Brain microvascular endothelial cell (primary cell): ENCODE data around the gene AHRR.

Source experiments
- DNase-seq: peaks from one replicate; pipeline ENCODE4 v3.0.0-alpha.2; 2020
- H3K27ac ChIP-seq: fragments of 250-450 bp; sonication (Bioruptor Pico); 2 replicates; pipeline ENCODE4 v1.5.1; 2020; ENCODE audit warnings: mild to moderate bottlenecking, moderate library complexity
- H3K27me3 ChIP-seq: fragments of 250-450 bp; sonication (Bioruptor Pico); replicated peaks from 2 replicates; pipeline ENCODE4 v1.5.1; 2020; ENCODE audit warnings: mild to moderate bottlenecking
- H3K36me3 ChIP-seq: fragments of 250-450 bp; sonication (Bioruptor Pico); replicated peaks from 2 replicates; pipeline ENCODE4 v1.5.1; 2020; ENCODE audit warnings: mild to moderate bottlenecking
- H3K4me3 ChIP-seq: 2 replicates; pipeline ENCODE4 v1.5.1; 2011; ENCODE audit warnings: low read depth, mild to moderate bottlenecking, control low read depth, low read length, moderate library complexity
- CTCF ChIP-seq: IDR thresholded peaks from 2 replicates; pipeline ENCODE4 v1.5.1; 2011; ENCODE audit warnings: low read depth, mild to moderate bottlenecking, moderate library complexity, low read length, control low read depth, inconsistent platforms; ENCODE audit errors: missing control alignments
- in situ Hi-C: cut with HindIII; loops from 2 replicates; pipeline ENCODE4 v1.10.0; 2017; ENCODE audit warnings: low sequenced_read_pairs, low pct_ligation_motif_present

The AHRR gene

GRCh38 chr5:313265-313664 is 8.2 kb upstream of the AHRR start:
- no peak for TF ChIP-seq CTCF
- no peak overlapping the region for H3K27ac ChIP-seq
- no peak overlapping the region for H3K4me3 ChIP-seq
- H3K36me3 ChIP-seq = peaks cover 11% of the 10 kb centered on the region
- in situ Hi-C loops = no loop called here
- H3K27me3 ChIP-seq = no peaks in the 10 kb centered on the region
- DNase-seq = no peak

GRCh38 chr5:313806-314376 is 7.6 kb upstream of the AHRR start:
- Histone ChIP-seq H3K27ac (no peak overlapping the region), H3K27me3 (no peaks in the 10 kb centered on the region), H3K4me3 (no peak overlapping the region), H3K36me3 (peaks cover 9% of the 10 kb centered on the region)
- no peak for DNase-seq
- in situ Hi-C loops = no loop called here
- TF ChIP-seq CTCF = no peak

DNA sequence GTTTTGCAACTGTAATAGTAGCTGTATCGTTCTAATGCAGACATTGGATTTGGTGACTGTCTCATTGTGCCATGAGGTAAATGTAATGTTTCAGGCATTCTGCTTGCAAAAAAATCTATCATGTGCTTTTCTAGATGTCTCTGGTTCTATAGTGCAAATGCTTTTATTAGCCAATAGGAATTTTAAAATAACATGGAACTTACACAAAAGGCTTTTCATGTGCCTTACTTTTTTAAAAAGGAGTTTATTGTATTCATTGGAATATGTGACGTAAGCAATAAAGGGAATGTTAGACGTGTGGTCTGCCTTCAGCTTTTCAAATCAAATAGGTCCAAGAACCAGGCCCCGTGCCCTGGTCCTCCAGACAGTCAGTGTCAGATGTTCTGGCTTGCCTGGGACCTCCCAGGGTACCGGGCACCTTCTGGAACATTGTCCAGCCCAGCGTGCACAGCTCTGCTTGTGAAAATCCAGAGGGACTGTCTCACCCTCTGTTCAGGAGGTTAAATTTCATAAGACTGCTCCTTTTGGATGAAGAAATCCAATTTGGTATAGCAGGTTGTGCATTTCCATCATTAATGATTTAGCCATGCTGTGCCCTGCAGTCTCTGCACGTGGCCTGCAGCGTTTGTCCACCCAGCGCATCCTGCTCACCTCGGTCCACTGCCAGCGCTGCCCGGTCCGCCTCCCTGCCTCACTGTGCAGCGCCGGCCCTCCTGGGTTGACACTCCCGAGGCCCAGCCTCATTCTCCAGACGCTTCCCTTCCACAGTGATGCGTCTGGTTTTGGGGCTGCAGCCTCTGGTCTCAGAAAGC is 6.6 kb upstream of the AHRR start:
- TF ChIP-seq CTCF = no peak
- Histone ChIP-seq H3K36me3 (peaks cover 7% of the 10 kb centered on the region), H3K4me3 (no peak overlapping the region), H3K27ac (no peak overlapping the region), H3K27me3 (no peaks in the 10 kb centered on the region)
- DNase-seq = no peak
- in situ Hi-C loops = no loop called here

- no peak for TF ChIP-seq CTCF
- peaks cover 2% of the 10 kb centered on the region for H3K27me3 ChIP-seq
- H3K36me3 ChIP-seq = peaks cover 7% of the 10 kb centered on the region
- H3K27ac ChIP-seq = no peak overlapping the region
- in situ Hi-C loops = no loop called here
- DNase-seq = no peak
- no peak overlapping the region for H3K4me3 ChIP-seq
Observed at GRCh38 chr5:315488-316209, 5.9 kb upstream of the AHRR start.

DNA sequence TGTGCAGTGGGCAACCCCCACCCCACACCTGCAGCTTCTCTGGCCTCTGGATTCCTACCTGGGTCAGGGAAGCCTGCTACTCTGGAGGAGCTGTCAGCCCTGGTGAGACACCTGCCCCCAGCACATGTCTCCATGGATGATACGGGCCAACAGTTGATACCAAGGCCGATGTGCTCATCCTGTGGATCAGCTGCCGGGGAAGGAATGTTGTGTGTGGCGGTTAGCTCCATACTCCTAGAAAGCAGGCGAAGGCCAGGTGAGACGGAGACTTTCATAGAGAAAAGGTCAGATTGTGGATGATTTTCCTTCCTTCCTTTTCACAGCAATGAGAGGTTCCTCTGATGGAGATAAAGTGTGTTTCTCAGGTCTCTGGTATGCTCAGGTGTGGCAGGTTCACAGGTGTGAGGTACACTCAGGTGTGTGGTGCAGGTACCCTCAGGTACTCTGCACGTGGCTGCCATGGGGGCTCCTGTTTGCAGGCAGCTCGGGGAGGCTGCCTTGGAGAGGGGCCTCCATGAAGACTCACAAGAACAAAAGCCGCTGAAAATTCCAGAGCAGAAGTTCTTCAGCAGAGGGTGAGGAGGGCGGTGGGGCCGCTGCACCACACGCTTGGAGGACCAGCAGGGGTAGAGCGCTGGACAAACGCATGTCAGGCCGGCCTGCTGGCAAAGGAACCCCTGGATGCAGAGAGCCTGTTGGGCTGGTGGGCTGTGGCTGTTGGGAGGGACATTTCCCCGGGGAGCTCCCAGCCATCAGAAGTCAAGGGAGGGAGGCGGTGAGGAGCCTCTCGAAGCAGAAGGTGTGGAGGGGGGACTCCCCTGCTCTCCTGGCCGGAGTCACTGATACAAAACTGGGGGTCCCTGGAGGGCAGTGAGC is 5.1 kb upstream of the AHRR start:
- Histone ChIP-seq H3K4me3 (no peak overlapping the region), H3K27ac (no peak overlapping the region), H3K27me3 (peaks cover 4% of the 10 kb centered on the region), H3K36me3 (peaks cover 7% of the 10 kb centered on the region)
- DNase-seq = no peak
- TF ChIP-seq CTCF = no peak
- in situ Hi-C loops = no loop called here
